ENCODE data around the gene MRPL21.

Gene MRPL21

DNA sequence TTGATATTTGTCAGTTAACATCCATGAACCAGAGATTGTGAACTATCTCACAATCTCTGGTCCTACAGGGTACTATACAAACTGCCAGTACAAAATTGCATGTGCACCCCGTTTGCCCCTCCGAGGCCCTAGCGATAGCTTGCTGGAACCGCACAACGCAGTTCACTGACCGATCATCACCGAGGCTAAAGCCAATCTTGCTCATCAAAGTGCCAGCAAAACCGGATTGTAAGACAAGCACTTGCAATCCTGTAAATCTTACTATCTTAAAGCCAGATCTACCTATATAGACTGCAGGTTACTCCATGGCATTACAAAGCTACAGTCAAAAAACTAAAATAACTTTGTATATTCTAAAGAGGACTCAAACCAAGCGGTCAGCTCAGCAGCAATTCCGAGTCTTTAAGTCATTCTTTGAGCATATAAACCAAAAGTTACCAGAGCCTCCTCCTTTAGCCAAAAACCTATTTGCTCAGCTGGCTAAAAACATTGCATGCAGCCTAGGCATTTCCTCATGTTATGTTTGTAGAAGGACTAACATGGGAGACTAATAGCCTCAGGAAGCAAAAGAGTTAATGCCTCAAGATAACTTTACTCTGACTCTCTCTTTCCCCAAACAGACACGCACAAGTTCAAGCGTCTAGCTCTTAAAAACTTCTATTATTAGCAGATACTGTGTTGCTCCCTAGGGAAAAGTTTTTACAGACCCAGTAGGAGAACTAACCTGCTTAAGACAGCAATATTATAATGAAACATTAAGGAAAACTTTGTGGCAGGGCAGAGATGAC is 31.2 kb downstream of the MRPL21 start:
- Histone ChIP-seq H3K9me3 (ENCODE audit: control insufficient read depth in 2 of 2, low read length in 2 of 2) (no peaks in the 10 kb centered on the region), H3K4me3 (ENCODE audit: low read length in 2 of 2) (no peak overlapping the region), H3K9ac (ENCODE audit: low read depth in 1 of 2, low read length in 2 of 2) (no peak overlapping the region), H3K27ac (ENCODE audit: low read depth in 2 of 2, low read length in 2 of 2) (no peak overlapping the region), H3K36me3 (ENCODE audit: control insufficient read depth in 2 of 2, insufficient read depth in 2 of 2, low read length in 2 of 2) (no peaks in the 10 kb centered on the region), H3K27me3 (ENCODE audit: control insufficient read depth in 2 of 2, insufficient read depth in 2 of 2, low read length in 2 of 2) (no peaks in the 10 kb centered on the region), H3K4me1 (ENCODE audit: control insufficient read depth in 2 of 2, insufficient read depth in 2 of 2, low read length in 2 of 2) (peaks cover 7 to 13% of the 10 kb centered on the region in 2 donors)

DNA sequence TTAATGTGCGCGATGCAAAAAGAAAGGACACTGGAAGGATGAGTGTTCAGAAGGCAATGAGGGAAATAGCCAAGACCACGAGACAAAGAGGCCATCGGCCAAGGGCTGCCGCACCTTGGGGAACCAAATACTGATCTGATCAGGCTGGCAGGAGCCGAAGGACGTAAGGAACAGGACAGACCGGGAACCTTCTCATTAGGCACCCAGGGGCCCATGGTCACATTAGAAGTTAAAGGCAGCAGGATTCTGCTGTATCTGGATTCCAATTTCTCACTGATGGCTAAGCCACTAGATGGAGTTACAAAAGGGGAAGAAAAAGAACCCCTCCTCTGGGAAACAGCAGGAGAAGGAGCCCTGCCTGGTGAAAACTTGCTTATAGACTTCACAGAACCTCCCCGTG is 33.2 kb downstream of the MRPL21 start:
- H3K36me3 ChIP-seq (ENCODE audit: control insufficient read depth in 2 of 2, insufficient read depth in 2 of 2, low read length in 2 of 2): no peaks in the 10 kb centered on the region
- peak overlapping the region; percentile 68 to 78 for H3K4me3 ChIP-seq (ENCODE audit: low read length in 2 of 2)
- H3K27ac ChIP-seq (ENCODE audit: low read depth in 2 of 2, low read length in 2 of 2): no peak overlapping the region
- no peaks in the 10 kb centered on the region for H3K9me3 ChIP-seq (ENCODE audit: control insufficient read depth in 2 of 2, low read length in 2 of 2)
- no peaks in the 10 kb centered on the region for H3K27me3 ChIP-seq (ENCODE audit: control insufficient read depth in 2 of 2, insufficient read depth in 2 of 2, low read length in 2 of 2)
- H3K4me1 ChIP-seq (ENCODE audit: control insufficient read depth in 2 of 2, insufficient read depth in 2 of 2, low read length in 2 of 2): peaks cover 7 to 13% of the 10 kb centered on the region in 2 donors
- H3K9ac ChIP-seq (ENCODE audit: low read depth in 1 of 2, low read length in 2 of 2): peak overlapping the region in 1 of 2 donors; percentile 63

GRCh38 chr11:68868221-68868835 is 35.3 kb downstream of the MRPL21 start:
- no peaks in the 10 kb centered on the region for H3K27me3 ChIP-seq (ENCODE audit: control insufficient read depth in 2 of 2, insufficient read depth in 2 of 2, low read length in 2 of 2)
- no peak overlapping the region for H3K4me3 ChIP-seq (ENCODE audit: low read length in 2 of 2)
- H3K36me3 ChIP-seq (ENCODE audit: control insufficient read depth in 2 of 2, insufficient read depth in 2 of 2, low read length in 2 of 2): no peaks in the 10 kb centered on the region
- H3K9ac ChIP-seq (ENCODE audit: low read depth in 1 of 2, low read length in 2 of 2): no peak overlapping the region
- no peak overlapping the region for H3K27ac ChIP-seq (ENCODE audit: low read depth in 2 of 2, low read length in 2 of 2)
- H3K9me3 ChIP-seq (ENCODE audit: control insufficient read depth in 2 of 2, low read length in 2 of 2): peaks cover 0 to 3% of the 10 kb centered on the region in 2 donors
- peaks cover 7 to 13% of the 10 kb centered on the region in 2 donors for H3K4me1 ChIP-seq (ENCODE audit: control insufficient read depth in 2 of 2, insufficient read depth in 2 of 2, low read length in 2 of 2)

DNA sequence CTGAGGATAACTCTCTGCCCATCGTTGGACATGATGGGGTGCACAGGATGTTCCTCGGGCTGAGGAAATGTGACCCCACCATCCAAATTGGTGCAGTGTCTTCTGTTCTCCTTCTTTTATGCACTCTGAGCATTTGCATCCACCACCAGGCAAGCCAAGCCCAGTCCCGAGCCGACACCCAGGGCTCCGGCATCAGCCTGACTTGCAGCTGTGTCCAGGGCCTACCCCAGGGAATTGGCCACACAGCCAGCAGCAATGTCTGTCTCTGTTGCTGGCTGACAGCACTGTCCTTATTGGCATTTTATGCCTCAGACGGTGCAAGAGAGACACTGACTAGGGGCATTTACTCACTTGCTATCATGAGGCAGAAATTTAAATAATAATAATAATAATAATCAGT is 36.6 kb downstream of the MRPL21 start:
- H3K4me1 ChIP-seq (ENCODE audit: control insufficient read depth in 2 of 2, insufficient read depth in 2 of 2, low read length in 2 of 2): peaks cover 7 to 13% of the 10 kb centered on the region in 2 donors
- H3K9ac ChIP-seq (ENCODE audit: low read depth in 1 of 2, low read length in 2 of 2): no peak overlapping the region
- no peak overlapping the region for H3K4me3 ChIP-seq (ENCODE audit: low read length in 2 of 2)
- H3K27me3 ChIP-seq (ENCODE audit: control insufficient read depth in 2 of 2, insufficient read depth in 2 of 2, low read length in 2 of 2): no peaks in the 10 kb centered on the region
- H3K9me3 ChIP-seq (ENCODE audit: control insufficient read depth in 2 of 2, low read length in 2 of 2): peaks cover 0 to 3% of the 10 kb centered on the region in 2 donors
- H3K27ac ChIP-seq (ENCODE audit: low read depth in 2 of 2, low read length in 2 of 2): no peak overlapping the region
- H3K36me3 ChIP-seq (ENCODE audit: control insufficient read depth in 2 of 2, insufficient read depth in 2 of 2, low read length in 2 of 2): no peaks in the 10 kb centered on the region

DNA sequence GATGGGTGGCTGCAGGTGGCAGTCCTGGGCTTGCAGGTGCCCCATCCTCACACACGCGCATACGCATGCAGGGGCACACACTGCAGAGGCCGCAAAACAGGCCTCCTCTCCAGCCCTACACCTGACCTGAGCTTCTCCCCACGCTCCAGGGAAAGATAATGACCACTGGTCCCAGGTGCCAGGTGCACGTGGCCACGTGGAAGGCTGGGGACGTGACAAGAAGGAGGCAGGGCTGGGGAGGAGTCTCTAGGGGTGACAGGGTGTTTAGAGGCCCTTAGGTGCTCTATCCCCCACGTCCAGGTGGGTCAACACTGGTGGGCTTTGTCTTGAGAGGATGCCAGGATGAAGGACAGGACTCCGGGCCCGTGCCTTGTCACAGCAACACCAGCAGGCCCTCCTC is 38.4 kb downstream of the MRPL21 start:
- Histone ChIP-seq H3K27me3 (ENCODE audit: control insufficient read depth in 2 of 2, insufficient read depth in 2 of 2, low read length in 2 of 2) (no peaks in the 10 kb centered on the region), H3K9ac (ENCODE audit: low read depth in 1 of 2, low read length in 2 of 2) (no peak overlapping the region), H3K36me3 (ENCODE audit: control insufficient read depth in 2 of 2, insufficient read depth in 2 of 2, low read length in 2 of 2) (no peaks in the 10 kb centered on the region), H3K4me3 (ENCODE audit: low read length in 2 of 2) (no peak overlapping the region), H3K9me3 (ENCODE audit: control insufficient read depth in 2 of 2, low read length in 2 of 2) (peaks cover 0 to 3% of the 10 kb centered on the region in 2 donors), H3K27ac (ENCODE audit: low read depth in 2 of 2, low read length in 2 of 2) (no peak overlapping the region), H3K4me1 (ENCODE audit: control insufficient read depth in 2 of 2, insufficient read depth in 2 of 2, low read length in 2 of 2) (peaks cover 4 to 7% of the 10 kb centered on the region in 2 donors)

- H3K27me3 ChIP-seq (ENCODE audit: control insufficient read depth in 2 of 2, insufficient read depth in 2 of 2, low read length in 2 of 2): no peaks in the 10 kb centered on the region
- H3K27ac ChIP-seq (ENCODE audit: low read depth in 2 of 2, low read length in 2 of 2): no peak overlapping the region
- peaks cover 0 to 3% of the 10 kb centered on the region in 2 donors for H3K9me3 ChIP-seq (ENCODE audit: control insufficient read depth in 2 of 2, low read length in 2 of 2)
- no peaks in the 10 kb centered on the region for H3K4me1 ChIP-seq (ENCODE audit: control insufficient read depth in 2 of 2, insufficient read depth in 2 of 2, low read length in 2 of 2)
- no peaks in the 10 kb centered on the region for H3K36me3 ChIP-seq (ENCODE audit: control insufficient read depth in 2 of 2, insufficient read depth in 2 of 2, low read length in 2 of 2)
- no peak overlapping the region for H3K4me3 ChIP-seq (ENCODE audit: low read length in 2 of 2)
- H3K9ac ChIP-seq (ENCODE audit: low read depth in 1 of 2, low read length in 2 of 2): no peak overlapping the region
Observed at GRCh38 chr11:68863553-68864265, 39.9 kb downstream of the MRPL21 start.

DNA sequence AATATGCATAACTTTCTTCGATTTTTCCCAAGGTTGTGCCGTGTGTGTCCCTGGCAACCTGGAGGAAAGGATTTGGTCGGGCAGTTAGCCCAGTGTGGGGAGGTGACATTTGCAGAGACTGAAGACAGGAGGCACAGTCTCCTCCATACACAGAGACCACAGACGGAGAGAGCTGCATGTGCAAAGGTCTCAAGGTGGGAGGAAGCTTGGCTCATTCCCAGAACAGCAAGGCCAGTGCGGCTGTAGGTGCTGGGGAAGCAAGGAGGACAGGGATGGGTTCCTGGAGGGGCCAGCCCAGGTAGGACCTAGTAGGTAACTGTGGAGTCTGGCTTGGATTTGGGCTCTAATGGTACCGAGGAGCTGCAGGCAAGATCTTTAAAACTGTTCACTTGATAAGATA is 41.2 kb downstream of the MRPL21 start:
- Histone ChIP-seq H3K27me3 (ENCODE audit: control insufficient read depth in 2 of 2, insufficient read depth in 2 of 2, low read length in 2 of 2) (no peaks in the 10 kb centered on the region), H3K36me3 (ENCODE audit: control insufficient read depth in 2 of 2, insufficient read depth in 2 of 2, low read length in 2 of 2) (no peaks in the 10 kb centered on the region)

GRCh38 chr11:68859123-68859522 is 44.5 kb downstream of the MRPL21 start:
- Histone ChIP-seq H3K36me3 (ENCODE audit: control insufficient read depth in 2 of 2, insufficient read depth in 2 of 2, low read length in 2 of 2) (no peaks in the 10 kb centered on the region), H3K9ac (ENCODE audit: low read depth in 1 of 2, low read length in 2 of 2) (no peak overlapping the region), H3K4me1 (ENCODE audit: control insufficient read depth in 2 of 2, insufficient read depth in 2 of 2, low read length in 2 of 2) (peaks cover 17 to 18% of the 10 kb centered on the region in 2 donors), H3K27me3 (ENCODE audit: control insufficient read depth in 2 of 2, insufficient read depth in 2 of 2, low read length in 2 of 2) (peaks cover 0 to 2% of the 10 kb centered on the region in 2 donors), H3K27ac (ENCODE audit: low read depth in 2 of 2, low read length in 2 of 2) (no peak overlapping the region), H3K4me3 (ENCODE audit: low read length in 2 of 2) (no peak overlapping the region), H3K9me3 (ENCODE audit: control insufficient read depth in 2 of 2, low read length in 2 of 2) (peaks cover 0 to 3% of the 10 kb centered on the region in 2 donors)

More for the DNA sequence above, 41.2 kb downstream of the MRPL21 start:
- Histone ChIP-seq H3K4me1 (ENCODE audit: control insufficient read depth in 2 of 2, insufficient read depth in 2 of 2, low read length in 2 of 2) (peaks cover 7 to 8% of the 10 kb centered on the region in 2 donors), H3K9ac (ENCODE audit: low read depth in 1 of 2, low read length in 2 of 2) (no peak overlapping the region), H3K27ac (ENCODE audit: low read depth in 2 of 2, low read length in 2 of 2) (no peak overlapping the region), H3K4me3 (ENCODE audit: low read length in 2 of 2) (no peak overlapping the region), H3K9me3 (ENCODE audit: control insufficient read depth in 2 of 2, low read length in 2 of 2) (peaks cover 0 to 3% of the 10 kb centered on the region in 2 donors)

DNA sequence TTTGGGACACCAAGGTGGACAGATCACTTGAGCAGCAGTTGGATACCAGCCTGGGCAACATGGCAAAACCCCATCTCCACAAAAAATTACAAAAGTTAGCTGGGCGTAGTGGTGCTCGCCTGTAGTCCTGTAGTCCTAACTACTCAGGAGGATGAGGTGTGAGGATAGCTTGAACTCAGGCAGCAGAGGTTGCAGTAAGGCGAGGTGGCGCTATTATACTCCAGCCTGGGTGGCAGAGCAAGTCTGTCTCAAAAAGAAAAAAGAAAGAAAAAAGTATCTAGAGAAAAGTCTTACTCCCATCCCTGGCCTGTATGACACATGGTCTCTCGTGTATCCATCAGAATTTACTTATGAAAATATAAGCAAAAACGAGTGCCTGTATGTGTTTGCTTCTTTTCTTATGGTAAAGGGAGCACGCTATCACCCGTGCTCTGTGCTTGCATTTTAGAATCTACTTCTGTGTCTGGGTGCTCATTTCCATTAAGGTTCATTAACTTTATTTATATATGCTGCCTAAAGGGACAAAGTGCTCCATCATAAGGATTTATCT is 46.5 kb downstream of the MRPL21 start:
- Histone ChIP-seq H3K4me1 (ENCODE audit: control insufficient read depth in 2 of 2, insufficient read depth in 2 of 2, low read length in 2 of 2) (peaks cover 17 to 18% of the 10 kb centered on the region in 2 donors), H3K9me3 (ENCODE audit: control insufficient read depth in 2 of 2, low read length in 2 of 2) (no peaks in the 10 kb centered on the region), H3K36me3 (ENCODE audit: control insufficient read depth in 2 of 2, insufficient read depth in 2 of 2, low read length in 2 of 2) (no peaks in the 10 kb centered on the region), H3K9ac (ENCODE audit: low read depth in 1 of 2, low read length in 2 of 2) (peak overlapping the region in 1 of 2 donors; percentile 14), H3K27ac (ENCODE audit: low read depth in 2 of 2, low read length in 2 of 2) (peak overlapping the region; percentile 50 to 67), H3K4me3 (ENCODE audit: low read length in 2 of 2) (no peak overlapping the region), H3K27me3 (ENCODE audit: control insufficient read depth in 2 of 2, insufficient read depth in 2 of 2, low read length in 2 of 2) (peaks cover 3 to 8% of the 10 kb centered on the region in 2 donors)
